GM18868 (cell line): ENCODE results near the gene VMAC.

ENCODE experiments used
- ATAC-seq: cut with Tn5 transposase; IDR thresholded peaks from one replicate; pipeline ENCODE4 v1.9.1; 2021; ENCODE audit warnings: mild to moderate bottlenecking, moderate library complexity; ENCODE audit not compliant: unreplicated experiment

The VMAC gene

DNA sequence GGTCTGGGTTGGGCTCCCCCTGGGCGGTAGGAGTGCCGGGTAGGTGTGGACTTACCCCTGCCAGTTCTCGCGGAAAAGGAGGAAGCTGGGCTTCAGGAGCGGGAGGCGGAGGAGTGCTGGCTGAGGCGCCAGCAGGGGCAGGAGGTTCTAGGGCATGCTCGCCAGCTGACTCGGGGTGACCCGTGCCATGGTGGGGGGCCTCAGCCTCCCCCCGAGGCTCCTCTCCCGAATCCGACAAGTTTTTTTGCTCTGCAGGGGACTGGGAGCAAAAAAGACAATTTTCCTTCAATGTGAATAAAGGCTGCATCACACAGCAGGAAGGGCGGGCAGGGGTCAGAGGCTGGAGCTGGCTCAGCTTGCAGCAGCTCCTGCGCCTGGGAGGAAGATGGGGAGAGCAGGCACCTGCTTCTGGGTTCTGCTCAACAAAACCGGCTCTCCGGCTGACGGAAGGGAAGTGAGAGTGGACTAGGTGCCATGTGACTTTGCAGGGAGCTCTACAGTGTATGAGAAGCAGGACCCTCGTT, 46.7 kb downstream of the VMAC start:
- no peak for ATAC-seq

- ATAC-seq, result no peak
These were observed 47.7 kb downstream of the VMAC start for GRCh38 chr19:5952193-5953029.

DNA sequence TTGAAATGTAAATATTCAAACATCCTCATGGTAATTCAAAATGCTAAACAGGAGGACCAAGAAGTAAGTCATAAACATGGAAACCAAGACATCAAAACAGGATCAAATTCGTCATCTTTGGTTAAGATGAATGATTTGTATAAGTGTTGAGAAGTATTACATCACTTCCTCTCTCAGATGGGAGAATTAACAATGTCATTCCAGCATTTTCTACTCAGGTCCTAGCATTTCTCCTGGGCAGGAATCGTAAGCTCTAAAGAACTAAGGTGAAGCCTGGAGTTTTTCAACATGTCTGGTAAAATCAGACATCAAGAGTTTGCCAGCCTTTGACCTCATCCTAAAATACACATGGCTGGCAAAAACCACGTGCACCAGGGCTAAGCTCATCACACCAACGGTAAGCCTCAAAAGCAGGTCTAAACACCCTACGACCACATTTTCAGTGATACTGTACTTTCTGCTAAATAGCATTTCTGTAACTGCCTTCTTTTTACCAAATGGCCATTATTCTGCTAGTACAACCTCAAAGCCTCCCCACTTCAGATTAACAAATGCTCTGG, 48.4 kb downstream of the VMAC start:
- no peak for ATAC-seq

GRCh38 chr19:5953680-5954213, 49.1 kb downstream of the VMAC start:
- ATAC-seq, result no peak

GRCh38 chr19:5954293-5954692, 49.6 kb downstream of the VMAC start:
- no peak for ATAC-seq

DNA sequence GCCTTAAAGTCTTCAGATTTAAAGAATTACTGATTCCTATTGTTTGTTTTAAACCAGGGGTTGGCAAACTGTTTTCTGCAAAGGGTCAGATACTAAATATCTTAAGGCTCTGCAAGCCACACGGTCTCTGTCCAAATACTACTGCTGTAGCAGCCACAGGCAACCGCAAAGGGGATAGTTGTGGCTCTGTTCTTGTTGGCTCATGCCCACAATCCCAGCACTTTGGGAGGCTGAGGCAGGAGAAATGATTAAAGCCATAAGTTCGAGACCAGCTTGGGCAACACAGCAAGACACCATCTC, 50.9 kb downstream of the VMAC start:
- ATAC-seq, result no peak

- ATAC-seq, result no peak
These were observed 51.7 kb downstream of the VMAC start for GRCh38 chr19:5956323-5956722.

- no peak for ATAC-seq
These were observed 52.1 kb downstream of the VMAC start for GRCh38 chr19:5956728-5957127.

GRCh38 chr19:5957170-5957569, 52.5 kb downstream of the VMAC start:
- ATAC-seq, result no peak

DNA sequence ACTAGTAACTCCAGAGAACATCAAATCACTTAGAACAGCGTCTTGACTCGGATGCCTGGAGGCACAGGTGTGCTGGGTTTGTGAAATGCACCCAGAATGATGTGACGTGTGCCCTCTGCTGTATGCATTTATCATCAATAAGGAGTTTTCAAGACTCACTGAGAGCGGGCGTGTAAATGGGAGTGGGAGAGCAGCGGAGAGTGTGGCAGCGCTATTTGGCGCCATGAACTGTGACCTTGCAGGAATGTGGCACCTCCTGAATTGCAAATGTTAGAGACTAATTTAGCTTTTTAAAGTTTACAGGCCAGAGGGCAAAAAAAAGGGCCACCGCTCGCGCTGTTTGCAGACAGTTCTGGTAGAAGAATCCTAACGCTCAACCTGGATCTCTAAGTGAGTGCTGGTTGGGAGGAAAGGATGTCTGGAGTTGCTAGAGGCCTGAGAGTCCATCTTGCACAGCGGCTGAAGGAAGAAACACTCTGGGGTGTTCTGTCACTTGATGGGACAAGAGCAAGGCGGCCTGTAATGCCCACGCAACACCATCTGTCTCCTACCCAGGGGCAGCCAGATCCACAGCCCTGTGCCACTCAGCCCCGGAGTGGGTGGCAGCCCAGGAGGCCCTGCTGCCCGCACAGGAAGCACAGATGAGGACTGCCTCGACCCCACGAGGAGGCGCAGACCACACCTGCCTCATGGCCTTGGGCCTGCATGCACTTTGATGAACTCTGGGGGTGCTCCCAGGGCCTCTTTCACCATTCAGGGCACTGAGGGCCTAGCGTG, 53.6 kb downstream of the VMAC start:
- ATAC-seq, result no peak

- no peak for ATAC-seq
These were observed 54.1 kb downstream of the VMAC start for GRCh38 chr19:5958851-5959122.

DNA sequence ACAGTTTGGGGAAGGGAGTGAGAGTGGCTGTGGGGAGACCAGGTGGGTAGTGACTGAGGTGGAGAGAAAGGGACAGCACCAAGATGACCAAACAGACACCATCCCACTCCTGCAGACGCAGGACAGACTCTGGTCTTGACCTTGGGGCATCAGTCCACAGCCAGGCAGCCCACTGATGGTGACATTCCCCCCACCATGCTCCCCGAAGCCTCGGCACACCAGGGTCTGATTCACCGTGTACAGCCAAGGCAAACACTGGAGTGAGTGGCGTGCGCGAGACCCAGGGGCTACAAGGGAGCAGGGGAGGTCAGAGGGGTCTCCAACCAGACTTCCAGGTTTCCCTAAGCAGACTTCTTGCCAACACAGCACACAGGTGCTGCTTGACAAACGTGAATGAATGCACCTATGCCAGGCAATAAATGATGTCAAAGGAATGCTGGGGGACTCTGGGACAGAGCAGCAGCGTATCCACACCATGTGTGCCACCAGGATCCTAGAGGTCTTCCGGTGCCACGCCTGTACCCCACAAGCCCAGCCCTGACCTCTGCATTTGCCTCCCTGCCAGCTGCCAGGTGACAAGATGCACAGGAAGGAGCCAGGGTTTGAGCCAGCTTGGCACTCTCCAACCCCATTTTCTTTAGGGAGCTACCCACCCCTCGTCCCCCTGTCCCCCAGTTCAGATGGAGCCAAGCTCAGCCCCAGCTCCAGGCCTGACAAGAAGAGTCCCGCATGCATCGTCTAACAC, 54.8 kb downstream of the VMAC start:
- ATAC-seq, result no peak
